ENCODE results near the gene KXD1.

DNA sequence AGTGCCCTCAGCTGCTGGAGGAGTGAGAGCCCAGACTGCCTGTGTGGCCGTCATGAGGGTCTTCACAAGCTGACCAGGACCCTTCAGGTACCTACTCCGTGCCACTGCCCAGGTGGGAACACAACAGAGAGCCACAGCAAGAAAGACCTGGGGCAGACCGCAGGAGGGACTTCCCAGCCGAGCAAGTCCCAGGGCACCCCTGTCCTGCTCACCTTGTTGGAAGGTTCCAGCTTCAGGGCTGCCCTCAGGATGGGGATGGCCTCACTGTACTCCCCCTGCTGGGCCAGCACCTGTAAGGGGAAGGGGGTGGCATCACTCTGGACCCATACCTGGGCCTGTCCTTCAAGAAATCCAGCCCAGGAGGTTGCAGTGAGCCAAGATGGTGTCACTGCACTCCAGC is 24.6 kb upstream of the KXD1 start:
- TF ChIP-seq EP300 (IDR thresholded peaks at IDR 0.05) (no peak), CTCF (IDR thresholded peaks at IDR 0.05) (no peak), POLR2A (IDR thresholded peaks at IDR 0.05) (no peak), POLR2AphosphoS5 (IDR thresholded peaks at IDR 0.05) (no peak)
